HG03175 (cell line): ENCODE data around the gene NR2F2.

Experiments used
- ATAC-seq: cut with Tn5 transposase; IDR thresholded peaks from one replicate; pipeline ENCODE4 v1.9.1; 2021; ENCODE audit warnings: mild to moderate bottlenecking, moderate library complexity; ENCODE audit not compliant: unreplicated experiment

Gene NR2F2

GRCh38 chr15:96316953-96317629, 13.4 kb upstream of the NR2F2 start:
- no peak for ATAC-seq

DNA sequence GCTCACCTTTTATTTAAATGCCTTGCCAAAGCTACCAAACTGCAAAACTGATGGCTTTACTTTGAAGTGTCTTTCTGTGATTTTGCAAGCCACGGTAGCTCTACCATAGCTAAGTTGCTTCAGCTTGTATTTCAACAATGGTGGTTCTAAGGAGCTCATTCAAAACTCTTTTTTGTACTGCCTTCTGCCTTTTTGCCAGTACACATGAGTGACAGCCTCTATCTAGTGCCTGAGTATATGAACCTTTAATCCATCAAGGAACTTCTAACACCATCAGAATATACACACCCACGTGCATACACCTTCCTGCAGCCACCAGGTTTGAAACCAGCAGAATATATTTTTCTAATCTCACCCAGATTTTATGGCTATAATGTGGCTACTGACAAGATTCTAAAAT, 10.4 kb upstream of the NR2F2 start:
- ATAC-seq = no peak

GRCh38 chr15:96320703-96321638, 9.5 kb upstream of the NR2F2 start:
- ATAC-seq = no peak

DNA sequence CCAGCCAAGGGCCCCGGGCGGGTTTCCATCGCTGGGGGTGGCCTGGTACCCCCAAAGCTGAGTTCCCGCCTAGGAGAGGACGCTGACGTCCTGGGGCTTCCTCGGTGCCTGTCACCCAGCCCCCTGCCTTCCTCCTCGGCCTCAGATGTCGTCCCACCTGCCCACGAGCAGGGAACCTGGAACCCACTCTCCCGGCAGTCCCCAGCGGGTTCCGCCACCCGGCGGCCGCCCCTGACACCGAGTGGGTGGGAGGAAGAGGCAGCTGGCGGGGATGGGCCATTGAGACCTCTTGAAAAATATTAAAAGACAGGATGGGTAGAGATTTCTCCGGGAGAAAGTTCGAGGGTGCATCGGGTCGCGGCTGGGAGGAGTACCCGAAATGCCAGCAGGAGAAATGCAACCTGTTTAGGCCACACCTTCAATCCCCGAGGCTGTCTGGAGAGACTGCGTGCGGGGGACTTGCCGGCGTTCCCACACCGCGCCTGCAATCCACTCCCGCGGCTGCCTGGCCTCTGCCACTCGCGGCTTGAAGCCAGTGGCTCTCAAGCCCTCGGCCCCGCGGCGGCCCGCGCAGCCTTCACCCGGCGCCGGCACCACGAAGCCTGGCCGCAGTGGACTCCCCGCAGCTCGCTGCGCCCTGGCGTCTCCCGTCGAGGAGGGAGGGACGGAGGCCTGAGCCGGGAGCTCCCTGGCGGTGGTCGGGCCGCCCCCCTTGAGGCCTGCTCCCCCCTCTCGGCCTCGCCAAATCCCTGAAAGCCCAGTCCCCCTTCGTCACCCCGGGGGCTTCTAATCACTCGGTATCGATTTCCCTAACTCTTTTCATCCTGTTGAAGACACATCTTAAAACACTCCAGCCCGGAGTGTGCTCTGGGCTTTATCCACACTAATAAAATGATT, 8.6 kb upstream of the NR2F2 start:
- ATAC-seq = no peak

GRCh38 chr15:96322536-96323318, 7.8 kb upstream of the NR2F2 start:
- no peak for ATAC-seq

GRCh38 chr15:96323319-96324145, 7.0 kb upstream of the NR2F2 start:
- no peak for ATAC-seq

DNA sequence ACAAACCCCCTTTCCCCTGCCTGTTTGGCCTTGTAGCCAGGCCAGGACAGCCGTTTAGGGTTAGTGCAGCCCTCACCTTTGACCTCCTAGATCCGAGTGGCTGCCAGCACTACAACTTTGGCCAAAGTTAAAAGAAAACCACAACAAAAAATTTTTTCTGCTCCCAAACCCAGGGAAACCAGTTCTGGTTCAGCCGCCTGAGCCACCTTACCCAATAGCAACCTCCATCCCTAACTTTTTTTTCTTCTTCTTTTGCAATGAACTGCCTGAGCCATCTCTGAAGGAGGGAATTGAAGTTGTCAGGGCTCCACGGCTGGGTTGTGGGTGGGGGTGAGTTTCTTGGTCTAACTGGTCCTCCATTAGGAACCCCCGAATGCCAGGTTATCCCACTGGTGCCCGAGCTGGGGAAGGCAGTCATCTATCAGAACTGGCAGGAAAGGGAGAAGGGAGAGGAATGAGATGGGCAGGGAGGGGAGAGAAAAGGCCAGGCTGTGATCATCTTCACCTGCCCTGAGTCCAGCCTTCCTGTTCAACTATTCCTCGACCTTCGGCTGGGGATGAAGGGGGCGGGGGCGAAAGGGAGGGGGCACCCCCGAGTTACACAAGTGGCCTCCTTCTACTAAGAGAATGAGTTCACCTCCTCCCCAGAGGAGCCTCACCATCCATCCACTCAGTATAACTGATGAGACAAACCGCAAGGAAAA, 6.2 kb upstream of the NR2F2 start:
- no peak for ATAC-seq

- ATAC-seq = no peak
These were observed 5.5 kb upstream of the NR2F2 start for GRCh38 chr15:96324940-96325540.

GRCh38 chr15:96325541-96326327, 4.8 kb upstream of the NR2F2 start:
- ATAC-seq = no peak

GRCh38 chr15:96326328-96327154, 4.0 kb upstream of the NR2F2 start:
- no peak for ATAC-seq

DNA sequence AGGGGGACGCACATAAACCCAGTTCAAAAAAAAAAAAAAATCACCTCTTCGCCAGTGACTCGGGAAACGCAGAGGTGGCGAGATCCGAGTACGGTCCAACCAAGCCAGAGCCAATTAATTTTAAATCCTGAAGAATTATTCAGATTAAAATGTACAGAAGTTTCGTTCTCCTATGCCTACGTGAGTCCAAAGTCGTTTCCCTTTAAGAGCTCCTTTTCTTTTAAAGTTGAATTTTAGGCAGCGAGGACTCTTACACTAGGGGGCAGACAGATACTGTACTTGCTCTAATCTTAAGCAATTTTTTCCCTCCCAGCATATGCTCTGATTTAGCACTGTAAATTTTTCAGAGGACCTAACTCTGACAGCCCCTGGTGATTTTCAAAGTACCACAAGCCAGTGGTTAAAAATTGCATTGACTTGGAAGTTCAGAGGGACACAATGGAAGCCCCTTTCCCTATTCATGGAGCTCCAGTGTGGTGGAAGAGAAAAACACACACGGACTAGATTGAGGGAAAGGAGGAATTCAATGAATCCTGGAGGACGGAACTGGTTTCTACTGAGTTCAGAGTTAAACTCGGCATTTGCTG, 3.3 kb upstream of the NR2F2 start:
- no peak for ATAC-seq

- ATAC-seq = no peak
These were observed 2.2 kb upstream of the NR2F2 start for GRCh38 chr15:96328181-96328876.

- no peak for ATAC-seq
These were observed 1.7 kb upstream of the NR2F2 start for GRCh38 chr15:96328877-96329195.

- ATAC-seq = no peak
These were observed 1.0 kb upstream of the NR2F2 start for GRCh38 chr15:96329403-96329981.

GRCh38 chr15:96330064-96330449, 443 bp upstream of the NR2F2 start:
- peak; percentile 7 for ATAC-seq
